Limb (tissue), 2 donors: ENCODE results near the gene SHISA7.
A peak's percentile ranks its signal among the peaks of the same experiment; 100 is the strongest.

Experiments
- DNase-seq, 2 donors: peaks; one replicate each; pipeline ENCODE4 v3.0.0-alpha.2; 2016; ENCODE audit errors: extremely low spot score in 2 of 2

The SHISA7 gene

DNA sequence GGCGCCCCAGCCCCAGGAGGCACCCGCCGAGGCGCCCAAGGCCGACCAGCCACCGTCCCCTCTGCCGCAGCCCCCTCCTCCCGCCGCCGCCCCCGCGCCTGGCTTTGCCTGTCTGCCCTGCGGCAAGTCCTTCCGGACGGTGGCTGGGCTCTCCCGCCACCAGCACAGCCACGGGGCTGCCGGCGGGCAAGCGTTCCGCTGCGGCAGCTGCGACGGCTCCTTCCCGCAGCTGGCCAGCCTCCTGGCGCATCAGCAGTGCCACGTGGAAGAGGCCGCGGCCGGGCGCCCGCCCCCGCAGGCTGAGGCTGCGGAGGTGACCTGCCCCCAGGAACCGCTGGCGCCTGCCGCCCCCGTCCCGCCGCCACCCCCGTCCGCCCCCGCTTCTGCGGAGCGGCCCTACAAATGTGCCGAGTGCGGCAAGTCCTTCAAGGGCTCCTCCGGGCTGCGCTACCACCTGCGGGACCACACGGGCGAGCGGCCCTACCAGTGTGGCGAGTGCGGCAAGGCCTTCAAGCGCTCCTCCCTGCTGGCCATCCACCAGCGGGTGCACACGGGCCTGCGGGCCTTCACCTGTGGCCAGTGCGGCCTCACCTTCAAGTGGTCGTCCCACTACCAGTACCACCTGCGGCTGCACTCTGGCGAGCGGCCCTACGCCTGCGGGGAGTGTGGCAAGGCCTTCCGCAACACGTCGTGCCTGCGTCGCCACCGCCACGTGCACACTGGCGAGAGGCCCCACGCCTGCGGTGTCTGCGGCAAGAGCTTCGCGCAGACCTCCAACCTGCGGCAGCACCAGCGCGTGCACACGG, 39.3 kb upstream of the SHISA7 start:
- DNase-seq: peak in 1 of 2 donors; percentile 32

DNA sequence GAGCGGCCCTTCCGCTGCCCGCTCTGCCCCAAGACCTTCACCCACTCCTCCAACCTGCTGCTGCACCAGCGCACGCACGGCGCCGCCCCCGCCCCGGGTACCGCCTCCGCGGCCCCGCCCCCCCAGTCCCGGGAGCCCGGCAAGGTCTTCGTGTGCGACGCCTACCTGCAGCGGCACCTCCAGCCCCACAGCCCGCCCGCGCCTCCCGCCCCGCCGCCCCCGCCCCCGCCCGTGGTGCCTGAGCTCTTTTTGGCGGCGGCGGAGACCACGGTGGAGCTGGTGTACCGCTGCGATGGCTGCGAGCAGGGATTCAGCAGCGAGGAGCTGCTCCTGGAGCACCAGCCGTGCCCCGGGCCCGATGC, 38.7 kb upstream of the SHISA7 start:
- no peak for DNase-seq

DNA sequence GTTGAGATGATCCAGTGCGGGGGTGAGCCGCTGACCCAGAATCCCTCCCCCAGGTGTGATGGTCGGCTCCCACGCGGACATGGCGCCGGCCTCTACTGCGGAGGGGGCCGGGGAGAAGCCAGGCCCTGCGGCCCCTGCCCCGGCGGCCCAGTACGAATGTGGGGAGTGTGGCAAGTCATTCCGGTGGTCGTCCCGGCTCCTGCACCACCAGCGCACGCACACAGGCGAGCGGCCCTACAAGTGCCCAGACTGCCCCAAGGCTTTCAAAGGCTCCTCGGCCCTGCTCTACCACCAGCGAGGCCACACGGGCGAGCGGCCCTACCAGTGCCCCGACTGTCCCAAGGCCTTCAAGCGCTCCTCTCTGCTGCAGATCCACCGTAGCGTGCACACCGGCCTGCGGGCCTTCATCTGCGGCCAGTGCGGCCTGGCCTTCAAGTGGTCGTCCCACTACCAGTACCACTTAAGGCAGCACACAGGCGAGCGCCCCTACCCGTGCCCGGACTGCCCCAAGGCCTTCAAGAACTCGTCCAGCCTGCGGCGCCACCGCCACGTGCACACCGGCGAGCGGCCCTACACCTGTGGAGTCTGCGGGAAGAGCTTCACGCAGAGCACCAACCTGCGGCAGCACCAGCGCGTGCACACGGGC, 38.2 kb upstream of the SHISA7 start:
- no peak for DNase-seq

DNA sequence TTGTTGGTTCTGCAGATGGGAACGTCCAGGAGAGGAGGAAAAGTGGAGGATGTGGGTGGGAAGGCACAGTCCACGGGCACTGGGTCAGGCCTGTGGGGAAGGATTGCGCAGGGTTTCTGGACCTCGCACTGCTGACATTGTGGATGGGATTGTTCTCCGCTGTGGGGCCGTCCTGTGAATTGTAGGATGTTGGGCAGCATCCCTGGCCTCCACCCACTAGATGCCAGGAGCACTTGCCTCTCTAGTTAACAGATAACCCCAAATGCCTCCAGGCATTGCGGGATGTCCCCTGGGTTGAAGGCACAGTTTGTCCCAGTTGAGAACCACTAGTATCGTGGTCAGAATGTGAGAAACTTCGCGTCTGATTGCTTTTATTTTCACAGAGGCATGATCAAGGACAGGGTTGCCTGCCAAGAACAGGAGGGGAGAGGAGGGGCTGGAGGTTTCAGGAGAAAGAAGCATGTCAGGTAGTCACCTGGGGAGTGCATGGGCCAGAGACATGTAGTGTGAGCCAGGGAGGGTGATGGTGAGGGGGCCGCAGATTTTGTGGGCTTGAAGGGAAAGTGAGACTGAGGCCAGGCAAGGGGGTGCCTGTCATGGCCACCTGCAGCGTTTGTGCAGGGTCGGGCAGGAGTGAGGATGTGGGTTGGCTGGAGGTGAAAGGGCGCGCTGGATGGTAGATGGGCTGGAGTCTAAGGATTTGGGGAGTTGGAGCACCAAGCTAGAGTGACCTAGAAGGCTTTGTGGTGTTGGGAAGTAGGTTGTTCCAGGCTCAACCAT, 36.5 kb upstream of the SHISA7 start:
- no peak for DNase-seq

DNA sequence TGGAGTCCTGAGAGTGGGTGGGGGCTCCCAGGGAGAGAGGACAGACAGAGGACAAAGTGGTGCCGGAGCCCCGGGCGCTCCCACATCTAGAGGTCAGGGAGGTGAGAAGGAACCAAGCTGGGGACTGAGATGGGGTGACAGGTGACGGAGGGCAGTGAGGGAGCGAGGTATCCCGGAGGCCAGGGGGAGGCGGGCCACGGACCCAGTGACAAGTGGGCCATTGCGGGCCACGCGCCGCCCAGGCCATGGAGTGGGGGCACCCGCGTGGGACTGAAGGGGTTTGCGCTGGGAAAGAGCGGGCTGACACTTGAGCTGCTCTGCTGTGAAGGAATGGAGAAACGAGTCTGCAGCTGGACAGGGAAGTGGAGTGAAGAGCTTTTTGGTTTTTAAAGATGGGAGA, 35.9 kb upstream of the SHISA7 start:
- DNase-seq: no peak

DNA sequence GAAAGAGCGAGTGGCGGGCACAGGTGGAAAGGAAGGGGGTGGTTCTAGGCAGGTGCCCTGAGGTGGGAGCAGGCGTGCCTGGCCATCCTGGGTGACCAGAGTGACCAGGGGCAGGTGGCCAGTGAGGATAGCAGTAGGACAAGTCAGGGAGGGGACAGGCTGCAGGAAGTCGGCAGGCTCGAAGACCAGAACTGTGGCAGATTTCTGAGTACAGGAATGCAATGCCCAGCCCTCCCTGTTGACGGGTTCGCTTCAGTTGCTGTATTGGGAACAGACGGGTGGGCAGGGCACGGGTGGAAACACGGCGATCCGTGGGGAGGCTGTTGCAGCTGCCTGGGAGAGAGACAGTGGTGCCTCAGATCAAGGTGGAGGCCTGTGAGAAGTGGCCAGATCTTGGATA, 35.3 kb upstream of the SHISA7 start:
- no peak for DNase-seq

DNA sequence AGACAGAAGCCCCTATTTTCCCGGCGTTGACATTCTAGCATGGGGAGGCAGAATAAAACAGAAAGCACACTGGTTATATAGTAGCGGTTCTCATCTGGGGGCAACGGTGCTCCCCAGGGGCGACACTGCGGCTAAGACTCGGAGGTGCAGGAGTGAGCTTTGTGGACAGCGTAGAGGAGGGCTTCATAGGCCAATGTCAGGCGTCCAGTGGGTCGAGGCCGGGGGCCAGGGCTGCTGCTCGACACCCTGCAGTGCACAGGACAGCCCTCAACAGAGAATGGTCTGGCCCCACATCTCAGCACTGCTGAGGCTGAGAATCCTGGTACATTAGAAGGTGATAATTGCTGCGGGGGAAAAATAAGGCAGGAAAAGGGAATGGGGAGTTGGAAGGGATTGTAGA, 34.8 kb upstream of the SHISA7 start:
- no peak for DNase-seq

DNA sequence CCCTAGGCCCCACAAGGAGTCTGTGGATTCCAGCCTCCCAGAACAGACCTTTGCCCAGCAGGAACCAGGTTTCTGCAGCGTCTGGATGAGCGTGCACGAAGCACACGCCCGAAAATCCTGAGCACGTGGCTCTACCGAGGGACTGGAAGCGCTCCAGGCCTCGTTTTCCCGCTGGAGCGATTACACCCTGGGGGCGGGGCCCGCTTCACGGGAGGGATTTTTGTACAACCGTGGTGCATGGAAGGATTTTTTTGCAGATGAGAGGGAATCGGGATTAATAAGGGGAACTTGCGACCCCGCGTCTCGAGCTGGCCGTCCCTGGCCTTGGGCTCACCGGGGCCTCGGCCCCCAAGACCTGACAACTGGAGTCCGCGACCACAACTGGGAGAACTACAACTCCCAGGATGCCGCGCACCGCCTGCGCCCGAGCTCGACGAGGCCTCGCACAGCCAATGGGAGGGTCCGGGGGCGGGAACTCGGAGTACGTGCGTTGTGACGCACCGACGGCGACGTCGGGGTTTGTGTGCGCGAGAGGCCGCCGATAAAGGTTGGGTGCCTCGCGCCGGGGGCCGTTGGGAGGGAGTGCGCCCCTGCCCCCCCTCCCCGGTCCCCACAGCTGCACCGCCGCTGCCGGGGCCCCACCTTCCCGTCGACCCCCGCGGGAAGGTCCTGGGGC, 33.1 kb upstream of the SHISA7 start, which contains the start of gene ZNF628:
TSS of gene ZNF628 (plus strand) at position 518 of the 676 bp plus-strand sequence. CDS start 3,294 bp downstream, outside the sequence.
- peak; percentile 98 to 99 for DNase-seq

DNA sequence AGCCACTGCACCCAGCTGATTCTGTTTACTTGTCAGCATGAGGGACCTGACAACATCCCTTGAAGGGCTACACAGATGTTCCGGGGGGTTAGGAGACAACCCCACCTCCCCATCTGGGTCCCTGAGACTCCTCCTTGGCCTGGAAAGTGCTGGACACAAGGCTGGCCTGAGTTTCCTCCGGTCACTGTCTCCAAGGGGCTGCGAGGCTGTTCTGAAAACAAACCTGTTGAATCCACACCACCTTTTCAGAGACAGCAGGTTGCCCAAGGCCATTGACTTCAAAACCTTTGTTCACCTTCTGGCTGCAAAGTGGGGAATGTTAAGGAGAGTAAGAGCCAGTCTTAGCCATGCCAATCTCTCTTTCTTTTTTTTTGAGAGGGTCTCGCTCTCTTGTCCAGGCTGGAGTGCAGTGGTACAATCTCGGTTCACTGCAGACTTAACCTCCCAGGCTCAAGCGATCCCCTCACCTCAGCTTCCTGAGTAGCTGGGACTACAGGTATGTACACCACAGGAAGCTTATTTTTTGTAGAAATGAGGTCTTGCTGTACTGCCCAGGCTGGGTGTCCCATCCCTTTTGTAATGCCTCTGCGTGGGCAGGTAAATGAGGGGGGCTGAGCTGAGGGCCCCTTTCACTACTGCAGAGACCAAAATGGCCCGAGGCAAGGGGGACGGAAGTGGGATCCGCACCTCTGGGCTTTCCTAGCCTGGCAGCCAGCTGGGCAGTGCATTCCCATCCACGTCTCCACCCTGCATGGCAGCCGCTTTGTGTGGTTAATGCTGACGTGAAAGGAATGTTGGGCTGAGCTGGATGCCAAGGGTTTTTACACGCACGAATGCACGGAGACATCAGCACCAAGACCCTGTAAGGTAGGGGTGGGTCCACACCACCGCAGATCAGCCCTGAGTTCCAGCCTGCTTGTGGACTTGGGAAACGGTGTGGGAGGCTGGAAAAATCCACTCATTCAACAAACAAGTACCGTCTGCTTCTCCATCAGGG, 31.5 kb upstream of the SHISA7 start:
- peak in 1 of 2 donors; percentile 46 for DNase-seq

DNA sequence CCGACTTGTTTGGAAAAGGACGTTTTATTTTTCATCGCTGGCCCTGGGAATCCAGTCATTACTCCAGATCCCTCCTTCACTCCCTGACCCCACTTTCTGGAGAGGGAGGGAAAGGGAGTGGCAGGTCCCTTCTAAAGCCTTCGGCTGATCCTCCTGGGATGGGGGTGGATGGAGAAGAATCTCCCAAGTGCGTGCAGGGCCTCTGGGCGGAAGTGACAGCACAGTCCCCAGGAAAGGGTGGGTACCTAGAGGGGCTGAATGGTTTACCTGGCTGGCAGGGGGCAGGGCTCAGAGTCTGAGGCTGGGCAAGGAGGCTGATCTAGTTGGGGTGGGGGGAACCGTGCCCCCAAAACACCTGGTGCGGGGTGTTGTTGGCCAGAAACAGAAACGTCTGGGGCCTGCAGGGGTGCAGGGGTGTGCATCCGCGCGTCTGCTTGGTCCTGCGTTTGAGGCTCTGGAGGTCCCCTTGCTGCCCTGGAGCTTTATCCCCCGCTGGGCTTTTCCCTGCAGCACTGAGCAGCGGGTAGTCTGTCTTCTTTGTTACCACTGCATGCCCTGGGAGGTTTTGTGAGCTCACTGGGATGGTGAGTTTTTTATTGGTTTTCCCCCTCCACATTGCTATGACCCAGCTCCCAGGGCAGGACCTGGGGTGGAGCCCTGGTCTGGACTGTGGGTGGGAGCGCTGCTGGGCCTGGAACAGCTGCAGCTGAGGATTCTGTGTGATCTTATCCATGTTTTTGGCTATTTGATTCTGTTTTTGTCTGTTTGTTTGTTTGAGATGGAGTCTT, 30.3 kb upstream of the SHISA7 start:
- no peak for DNase-seq

DNA sequence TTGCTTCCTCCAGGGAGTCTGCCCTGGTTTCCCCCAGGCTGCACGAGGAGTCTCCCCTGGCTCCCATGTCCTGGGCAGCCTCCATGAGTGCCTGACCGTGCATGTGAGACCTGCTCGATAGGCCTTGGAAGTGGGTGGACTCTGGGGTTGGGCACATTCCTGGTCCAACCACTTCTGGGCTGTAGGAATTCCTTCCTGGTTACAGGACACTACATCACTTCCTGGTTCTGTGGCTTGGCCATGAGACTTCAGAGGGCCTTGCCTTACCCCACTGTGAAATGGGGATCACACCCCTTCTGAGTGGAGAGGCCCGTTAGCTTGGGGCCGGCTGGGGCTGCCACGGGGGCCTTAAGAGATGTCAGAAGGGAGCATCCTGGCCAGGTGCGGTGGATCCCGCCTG, 29.4 kb upstream of the SHISA7 start:
- no peak for DNase-seq

DNA sequence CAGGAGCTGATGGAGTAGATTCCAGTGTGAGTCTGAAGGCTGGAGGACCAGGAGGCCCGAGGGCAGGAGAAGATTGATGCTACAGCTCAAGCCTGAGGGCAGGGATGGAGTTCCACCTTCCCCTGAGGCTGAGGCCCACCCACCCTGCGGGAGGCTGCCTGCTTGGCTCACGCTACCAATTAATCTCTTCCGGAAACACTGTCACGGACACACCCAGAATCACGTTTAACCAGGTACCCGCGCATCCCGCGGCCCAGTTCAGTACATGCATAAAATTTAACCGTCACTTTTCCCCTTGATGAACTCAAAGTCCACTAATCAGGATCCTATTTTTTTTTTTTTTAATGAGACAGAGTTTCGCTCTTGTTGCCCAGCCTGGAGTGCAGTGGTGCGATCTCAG, 28.2 kb upstream of the SHISA7 start:
- DNase-seq: no peak

DNA sequence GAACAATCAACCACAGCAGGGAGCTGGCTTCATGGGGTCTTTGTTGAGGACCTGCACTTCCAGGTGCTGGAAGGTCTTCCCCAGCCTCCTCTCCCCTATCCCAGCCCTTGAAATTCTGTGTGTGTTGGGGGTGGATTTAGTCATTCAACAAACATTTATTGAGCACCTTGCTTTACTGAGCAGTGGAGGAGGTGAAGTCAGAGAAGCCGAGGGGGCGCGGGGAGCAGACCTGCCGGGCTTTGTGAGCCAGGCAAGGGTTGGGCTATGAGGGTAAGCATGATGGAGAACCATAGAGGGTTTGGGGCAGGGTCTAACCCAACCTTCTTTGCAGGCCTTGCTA, 24.9 kb upstream of the SHISA7 start:
- DNase-seq: no peak

DNA sequence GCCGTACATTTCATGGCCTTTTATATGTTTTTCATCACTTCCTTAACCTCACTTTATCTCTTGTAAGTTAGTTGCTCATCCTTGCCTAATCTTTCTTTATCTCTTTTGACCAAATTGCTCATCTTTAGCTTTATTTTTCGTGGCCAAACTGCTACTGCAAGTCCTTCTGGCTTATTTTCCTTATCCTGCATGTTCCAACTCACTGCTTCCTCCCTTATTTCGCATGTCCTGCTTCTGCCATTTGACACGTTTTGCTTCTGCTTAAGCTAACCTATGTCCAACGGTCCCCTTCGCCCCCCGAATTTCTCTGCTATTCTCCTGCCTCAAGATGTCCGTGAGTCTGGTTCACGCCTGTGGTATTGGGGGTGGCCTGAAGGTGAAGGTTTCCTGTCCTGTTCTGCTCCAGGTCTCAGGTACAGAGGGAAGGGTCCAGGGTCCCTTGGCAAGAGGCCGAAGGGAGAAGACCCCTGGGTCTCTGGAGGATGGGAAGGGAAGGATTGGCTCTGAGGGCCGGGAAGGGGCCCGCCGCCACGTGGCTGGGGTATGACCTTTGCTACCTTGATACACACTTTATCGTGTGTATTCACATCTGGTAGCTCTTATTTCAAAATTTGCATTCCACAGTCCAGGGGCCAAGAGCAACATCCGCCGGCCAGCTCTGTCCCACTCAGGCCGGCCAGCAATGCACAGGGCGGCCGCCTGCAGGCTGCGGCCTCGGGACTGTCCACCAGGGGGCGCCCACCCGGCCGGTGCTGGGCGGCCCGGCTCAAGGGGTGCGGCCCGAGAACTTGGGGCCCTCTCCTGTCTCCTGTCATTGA, 24.3 kb upstream of the SHISA7 start:
- DNase-seq: peak; percentile 46 to 80

DNA sequence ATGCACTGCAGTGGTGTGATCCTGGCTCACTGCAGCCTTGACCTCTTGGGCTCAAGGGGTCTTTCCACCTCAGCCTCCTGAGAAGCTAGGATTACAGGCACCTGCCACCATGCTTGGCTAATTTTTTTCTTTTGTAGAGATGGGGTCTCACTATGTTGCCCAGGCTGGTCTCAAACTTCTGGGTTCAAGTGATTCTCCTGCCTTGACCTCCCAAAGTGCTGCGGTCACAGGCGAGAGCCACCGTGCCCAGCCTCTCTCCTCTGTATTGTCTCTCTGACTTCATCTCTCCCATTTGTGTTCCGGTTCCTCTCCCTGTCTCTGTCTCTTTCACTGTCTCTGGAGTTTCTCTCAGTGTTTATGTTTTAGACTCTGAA, 23.1 kb upstream of the SHISA7 start:
- DNase-seq: no peak

DNA sequence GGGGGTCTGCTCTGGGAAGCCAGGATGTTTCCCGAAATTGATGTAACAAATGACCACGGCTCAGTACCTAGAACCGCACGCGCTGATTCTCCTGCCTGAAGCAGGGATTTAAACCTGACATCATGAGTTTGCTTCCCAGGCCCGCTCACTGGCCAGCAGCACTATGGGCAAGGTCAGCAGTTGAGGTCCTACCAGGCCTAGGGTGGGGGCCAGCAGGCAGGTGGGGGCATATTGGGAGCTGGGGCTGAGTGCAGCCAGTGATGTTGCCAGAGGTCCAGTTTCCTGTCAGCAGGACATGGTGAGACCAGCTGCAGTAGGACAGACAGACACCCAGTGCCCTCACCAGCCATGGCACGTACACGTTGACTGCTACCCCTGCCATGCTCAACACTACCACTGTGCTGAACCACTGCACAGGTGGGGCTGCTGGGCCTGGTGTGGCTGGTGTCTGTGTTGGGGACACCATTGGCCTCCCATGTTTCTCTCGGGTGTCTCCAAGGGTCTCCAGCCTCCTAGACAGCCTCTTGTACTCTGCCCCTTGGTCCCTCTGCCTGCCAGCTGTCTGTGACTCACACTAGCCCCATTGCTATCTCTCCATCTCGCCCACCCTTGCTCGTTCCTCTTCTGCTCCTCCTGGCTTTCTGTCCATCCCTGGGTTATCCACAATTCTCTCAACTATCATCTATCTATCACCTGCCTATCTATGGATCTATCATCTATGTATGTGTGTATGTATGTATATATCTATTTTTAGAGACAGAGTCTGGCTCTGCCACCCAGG, 22.6 kb upstream of the SHISA7 start:
- DNase-seq: no peak

DNA sequence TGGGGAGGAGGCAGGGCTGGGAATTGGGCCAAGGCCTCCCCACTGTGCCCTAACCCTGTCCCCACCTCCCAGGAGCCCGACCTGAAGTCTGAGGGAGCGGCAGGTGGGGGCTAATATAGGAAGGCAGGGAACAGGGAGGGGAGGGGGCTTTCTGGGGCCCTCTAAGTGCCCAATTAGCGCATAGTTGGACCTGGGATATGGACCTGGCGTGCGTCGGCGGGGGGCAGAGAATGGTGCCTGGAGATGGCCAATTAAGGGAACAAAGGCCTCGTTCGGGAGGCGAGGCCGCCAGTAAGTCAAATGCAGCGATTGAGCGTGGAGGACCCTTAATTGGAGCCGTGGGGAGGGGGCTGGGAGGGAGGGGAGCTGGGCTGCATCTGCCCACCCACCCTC, 21.6 kb upstream of the SHISA7 start, which contains the start of gene C19orf85:
TSS of gene C19orf85 (minus strand) at position 90 of the 393 bp plus-strand sequence. CDS start 197 bp downstream, outside the sequence.
- peak in 1 of 2 donors; percentile 26 for DNase-seq

DNA sequence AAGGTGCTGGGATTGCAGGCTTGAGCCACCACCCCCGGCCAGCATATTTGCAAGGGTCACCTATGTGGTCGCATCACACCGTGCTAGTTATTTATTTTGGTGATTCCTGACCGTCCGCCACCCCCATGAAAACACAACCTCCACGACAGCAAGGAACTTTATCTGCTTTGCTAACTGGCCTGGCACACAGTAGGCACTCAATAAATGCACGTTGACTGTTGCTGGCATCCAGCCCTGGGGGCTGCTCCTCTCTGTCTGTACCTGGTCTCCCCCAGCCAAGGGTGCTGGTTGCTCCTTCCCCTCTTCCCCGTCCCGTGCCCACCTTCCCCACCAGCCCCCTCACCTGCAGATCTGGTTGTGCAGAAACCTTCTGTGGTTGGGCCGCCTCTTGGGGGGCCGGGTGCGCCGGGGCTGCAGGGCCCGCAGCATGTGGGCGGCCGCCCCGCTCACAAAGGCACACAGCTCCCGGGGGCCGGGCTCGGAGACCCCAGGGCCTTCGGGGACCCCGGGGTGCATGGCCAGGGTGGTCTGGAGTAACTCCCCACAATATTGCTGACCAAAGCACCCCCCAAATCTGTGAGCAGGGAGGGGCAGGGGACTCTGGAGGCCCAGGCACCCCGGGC, 21.1 kb upstream of the SHISA7 start:
- peak in 1 of 2 donors; percentile 29 for DNase-seq
